Vagina (tissue), 2 donors: ENCODE data around the gene SLF2. TPM values are rescaled to one million over a fixed set of nuclear protein-coding genes. Genes with fewer than 3 reads are reported as not detected.

Experiments
- DNase-seq, 2 donors: peaks; one replicate each; pipeline ENCODE4 v3.0.0-alpha.2; 2017; ENCODE audit errors: extremely low spot score in 2 of 2
- H3K27ac ChIP-seq: fragments of 200-600 bp; sonication (generic); one replicate; pipeline ENCODE4 v1.5.1; 2019
- H3K27me3 ChIP-seq: fragments of 200-600 bp; sonication (generic); one replicate; pipeline ENCODE4 v1.5.1; 2019
- H3K36me3 ChIP-seq, 2 donors: fragments of 200-600 bp; sonication (generic); one replicate each; pipeline ENCODE4 v1.5.1; 2017 to 2019
- H3K4me1 ChIP-seq: fragments of 200-600 bp; sonication (generic); one replicate; pipeline ENCODE4 v1.5.1; 2019
- H3K4me3 ChIP-seq, 2 donors: fragments of 200-600 bp; sonication (generic); 1 replicate in 1 of 2; 2 replicates in 1 of 2; pipeline ENCODE4 v1.5.1; 2016 to 2019
- H3K9me3 ChIP-seq: fragments of 200-600 bp; sonication (generic); one replicate; pipeline ENCODE4 v1.5.1; 2019
- CTCF ChIP-seq, 3 experiments: fragments of 450-650 bp in 2 of 3; fragments of 200-600 bp in 1 of 3; sonication (generic) in 1 of 3; IDR thresholded peaks; one replicate each; pipeline ENCODE4 v1.5.1; 2017 to 2019; ENCODE audit warnings: antibody characterized with exemption in 3 of 3, mild to moderate bottlenecking in 2 of 3, moderate library complexity in 2 of 3
- POLR2A ChIP-seq, 2 donors: fragments of 450-650 bp; IDR thresholded peaks; one replicate each; pipeline ENCODE4 v1.6.1; 2017; ENCODE audit warnings: antibody characterized with exemption in 2 of 2, mild to moderate bottlenecking in 2 of 2, moderate library complexity in 2 of 2
- POLR2AphosphoS5 ChIP-seq, 2 donors: sonication (generic); formaldehyde crosslinking; IDR thresholded peaks; one replicate each; pipeline ENCODE4 v1.9.0; 2017; ENCODE audit warnings: antibody characterized with exemption in 2 of 2, mild to moderate bottlenecking in 2 of 2, low read depth in 1 of 2; ENCODE audit not compliant: insufficient read depth in 1 of 2
- intact Hi-C: fragments of 100-400 bp; cut with DNase I; formaldehyde crosslinking; loops from one replicate; pipeline ENCODE4 v1.15.1; 2023
- total RNA-seq: library from RNA; depleted of rRNA; stranded (reverse); fragments of >200 nt; gene quantifications from one replicate; pipeline ENCODE4 v1.2.3, GENCODE V29; 2016

Gene SLF2
- total RNA-seq, 1 donor from 2014 or later, result 26.8 TPM

GRCh38 chr10:100967332-100967731, 54.6 kb downstream of the SLF2 start:
- Histone ChIP-seq H3K4me3 (no peak overlapping the region), H3K9me3 (no peaks in the 10 kb centered on the region), H3K36me3 (peaks cover 0 to 20% of the 10 kb centered on the region in 2 donors), H3K27me3 (no peaks in the 10 kb centered on the region), H3K4me1 (peaks cover 15% of the 10 kb centered on the region), H3K27ac (no peak overlapping the region)
- DNase-seq, result no peak
- intact Hi-C loops, result no loop called here
- no peak for TF ChIP-seq CTCF (IDR thresholded peaks at IDR 0.05)
- no peak for TF ChIP-seq POLR2AphosphoS5 (IDR thresholded peaks at IDR 0.05; ENCODE audit: insufficient read depth in 1 of 2, low read depth in 1 of 2)
- no peak for TF ChIP-seq POLR2A (IDR thresholded peaks at IDR 0.05)

GRCh38 chr10:100968062-100968736, 55.4 kb downstream of the SLF2 start:
- TF ChIP-seq POLR2A (IDR thresholded peaks at IDR 0.05), result no peak
- no peak for TF ChIP-seq POLR2AphosphoS5 (IDR thresholded peaks at IDR 0.05; ENCODE audit: insufficient read depth in 1 of 2, low read depth in 1 of 2)
- TF ChIP-seq CTCF (IDR thresholded peaks at IDR 0.05), result no peak
- H3K4me1 ChIP-seq, result peaks cover 15% of the 10 kb centered on the region
- H3K36me3 ChIP-seq, result peaks cover 0 to 11% of the 10 kb centered on the region in 2 donors
- H3K27ac ChIP-seq, result no peak overlapping the region
- DNase-seq, result no peak
- no peak overlapping the region for H3K4me3 ChIP-seq
- intact Hi-C loops, result no loop called here
- H3K9me3 ChIP-seq, result no peaks in the 10 kb centered on the region
- no peaks in the 10 kb centered on the region for H3K27me3 ChIP-seq

- no peak for TF ChIP-seq POLR2AphosphoS5 (IDR thresholded peaks at IDR 0.05; ENCODE audit: insufficient read depth in 1 of 2, low read depth in 1 of 2)
- no peak for TF ChIP-seq POLR2A (IDR thresholded peaks at IDR 0.05)
- no peak for TF ChIP-seq CTCF (IDR thresholded peaks at IDR 0.05)
- H3K27ac ChIP-seq, result no peak overlapping the region
- no peaks in the 10 kb centered on the region for H3K9me3 ChIP-seq
- no peaks in the 10 kb centered on the region for H3K27me3 ChIP-seq
- peaks cover 15% of the 10 kb centered on the region for H3K4me1 ChIP-seq
- peak overlapping the region; percentile 60 to 72 for H3K4me3 ChIP-seq
- intact Hi-C loops, result no loop called here
- DNase-seq, result no peak
- H3K36me3 ChIP-seq, result peaks cover 0 to 9% of the 10 kb centered on the region in 2 donors
These were observed 56.1 kb downstream of the SLF2 start for GRCh38 chr10:100968863-100969186.

GRCh38 chr10:100969187-100970075, 56.7 kb downstream of the SLF2 start, which contains the start of gene SEMA4G:
TSS of gene SEMA4G (plus strand) at chr10:100969504. CDS start at chr10:100972913, 3,409 bp downstream.
- TF ChIP-seq POLR2AphosphoS5 (IDR thresholded peaks at IDR 0.05; ENCODE audit: insufficient read depth in 1 of 2, low read depth in 1 of 2) (peak in 1 of 2 donors; percentile 18), POLR2A (IDR thresholded peaks at IDR 0.05) (no peak), CTCF (IDR thresholded peaks at IDR 0.05) (peak; percentile 27 to 54 (median 46))
- H3K4me1 ChIP-seq, result peaks cover 15% of the 10 kb centered on the region
- H3K4me3 ChIP-seq, result peak within 1 kb of the TSS; percentile 60 to 72
- intact Hi-C loops, result no loop called here
- no peak for DNase-seq
- H3K9me3 ChIP-seq, result no peaks in the 10 kb centered on the region
- peaks cover 0 to 9% of the 10 kb centered on the region in 2 donors for H3K36me3 ChIP-seq
- H3K27me3 ChIP-seq, result no peaks in the 10 kb centered on the region
- H3K27ac ChIP-seq, result no peak within 1 kb of the TSS
